Thymus (tissue), 11 donors: Measurements from ENCODE around the gene AMELY. TPM values are rescaled to one million over a fixed set of nuclear protein-coding genes. Genes with fewer than 3 reads are reported as not detected.
"Not testable (repeated sequence)": the region's sequence is repeated elsewhere in the genome, so short reads cannot be mapped to it uniquely, and the experiment has no call there.

ENCODE experiments used
- DNase-seq, 9 donors: peaks; one replicate each; pipeline ENCODE4 v3.0.0-alpha.2; 2013; ENCODE audit warnings: low spot score in 9 of 9, low read depth in 6 of 9, missing footprints in 1 of 9
- H3K27ac ChIP-seq, 2 donors: one replicate each; pipeline ENCODE4 v1.5.1; 2013; ENCODE audit warnings: control low read depth in 1 of 2, low read depth in 1 of 2, low read length in 1 of 2, mild to moderate bottlenecking in 1 of 2, moderate library complexity in 1 of 2
- H3K27me3 ChIP-seq, 2 donors: one replicate each; pipeline ENCODE4 v1.5.1; 2013; ENCODE audit warnings: low read length in 1 of 2; ENCODE audit not compliant: control insufficient read depth in 2 of 2, insufficient read depth in 1 of 2
- H3K36me3 ChIP-seq, 2 donors: one replicate each; pipeline ENCODE4 v1.5.1; 2013; ENCODE audit warnings: low read length in 1 of 2, mild to moderate bottlenecking in 1 of 2, moderate library complexity in 1 of 2; ENCODE audit not compliant: control insufficient read depth in 2 of 2, insufficient read depth in 2 of 2
- H3K4me1 ChIP-seq, 2 donors: one replicate each; pipeline ENCODE4 v1.5.1; 2013; ENCODE audit warnings: low read length in 2 of 2; ENCODE audit not compliant: control insufficient read depth in 2 of 2, insufficient read depth in 2 of 2
- H3K4me3 ChIP-seq, 2 donors: one replicate each; pipeline ENCODE4 v1.5.1; 2013; ENCODE audit warnings: low read length in 2 of 2, control low read depth in 1 of 2, mild to moderate bottlenecking in 1 of 2
- H3K9me3 ChIP-seq, 2 donors: one replicate each; pipeline ENCODE4 v1.5.1; 2013; ENCODE audit warnings: low read length in 1 of 2, mild to moderate bottlenecking in 1 of 2; ENCODE audit not compliant: control insufficient read depth in 2 of 2, insufficient read depth in 1 of 2
- WGBS: extraction: QIAGEN DNeasy Blood & Tissue Kit; methylation state at CpG from one replicate; pipeline ENCODE4 v1.1.7; 2013; 5-methylcytosine and 5-hydroxymethylcytosine counted together
- polyA plus RNA-seq: library from polyadenylated mRNA; stranded (reverse); fragments of 200-250 nt; gene quantifications from one replicate; pipeline ENCODE4 v1.2.3, GENCODE V29; 2013
- total RNA-seq: library from RNA; stranded (reverse); fragments of 120-200 nt; gene quantifications from one replicate; pipeline ENCODE4 v1.2.4, GENCODE V29; 2013
- donor health status: healthy.

The AMELY gene
- total and polyA plus RNA-seq, 2 donors: 0.68 TPM; not detected in 1

GRCh38 chrY:6913362-6913761 lies 1.8 kb upstream of the AMELY start:
- H3K4me3 ChIP-seq: no peak overlapping the region
- DNase-seq: no peak
- peaks cover 0 to 10% of the 10 kb centered on the region in 2 donors for H3K27me3 ChIP-seq
- H3K27ac ChIP-seq: no peak overlapping the region
- H3K4me1 ChIP-seq: no peaks in the 10 kb centered on the region
- H3K9me3 ChIP-seq: no peaks in the 10 kb centered on the region
- no peaks in the 10 kb centered on the region for H3K36me3 ChIP-seq

GRCh38 chrY:6910372-6911252 lies 940 bp downstream of the AMELY start, which contains the start of gene TBL1Y:
Gene TBL1Y, plus strand, starts transcription at chrY:6910697. Its CDS starts 114,388 bp downstream, at chrY:7025085.
- WGBS: 1% methylated on average over 91 of the region's 91 CpGs
- peaks cover 0 to 10% of the 10 kb centered on the region in 2 donors for H3K27me3 ChIP-seq
- no peak within 1 kb of the TSS for H3K4me3 ChIP-seq
- H3K9me3 ChIP-seq: no peaks in the 10 kb centered on the region
- no peaks in the 10 kb centered on the region for H3K4me1 ChIP-seq
- H3K36me3 ChIP-seq: no peaks in the 10 kb centered on the region
- H3K27ac ChIP-seq: no peak within 1 kb of the TSS
- no peak for DNase-seq

- Histone ChIP-seq H3K4me1 (no peaks in the 10 kb centered on the region), H3K36me3 (no peaks in the 10 kb centered on the region), H3K27ac (no peak overlapping the region), H3K9me3 (no peaks in the 10 kb centered on the region), H3K27me3 (peaks cover 0 to 10% of the 10 kb centered on the region in 2 donors), H3K4me3 (no peak overlapping the region)
- 5% methylated on average over 14 of the region's 14 CpGs for WGBS
- DNase-seq: no peak
Observed at GRCh38 chrY:6909856-6910255, 1.7 kb downstream of the AMELY start.

GRCh38 chrY:6909118-6909521 lies 2.4 kb downstream of the AMELY start:
- DNase-seq: no peak

GRCh38 chrY:6908021-6908420 lies 3.5 kb downstream of the AMELY start:
- not testable (repeated sequence) for H3K27ac ChIP-seq, H3K36me3 ChIP-seq, H3K9me3 ChIP-seq, H3K4me3 ChIP-seq, H3K4me1 ChIP-seq, DNase-seq
- peaks cover 0 to 10% of the 10 kb centered on the region in 2 donors for H3K27me3 ChIP-seq
- 79% methylated on average over 6 of the region's 6 CpGs for WGBS

More at GRCh38 chrY:6909118-6909521, 2.4 kb downstream of the AMELY start:
- H3K4me1 ChIP-seq: no peaks in the 10 kb centered on the region
- H3K27me3 ChIP-seq: peaks cover 0 to 10% of the 10 kb centered on the region in 2 donors
- no peak overlapping the region for H3K4me3 ChIP-seq
- H3K27ac ChIP-seq: no peak overlapping the region
- no peaks in the 10 kb centered on the region for H3K36me3 ChIP-seq
- 3% methylated on average over 14 of the region's 14 CpGs for WGBS
- H3K9me3 ChIP-seq: no peaks in the 10 kb centered on the region

- Histone ChIP-seq H3K9me3 (no peaks in the 10 kb centered on the region), H3K27me3 (peaks cover 0 to 10% of the 10 kb centered on the region in 2 donors)
- 89% methylated on average over 1 of the region's 1 CpG for WGBS
Observed at GRCh38 chrY:6907591-6907990, 4.0 kb downstream of the AMELY start.

GRCh38 chrY:6902116-6902515 lies 9.4 kb downstream of the AMELY start:
- H3K4me3 ChIP-seq, H3K9me3 ChIP-seq: not testable (repeated sequence)

More at GRCh38 chrY:6907591-6907990, 4.0 kb downstream of the AMELY start:
- Histone ChIP-seq H3K36me3 (no peaks in the 10 kb centered on the region), H3K4me1 (no peaks in the 10 kb centered on the region), H3K4me3 (no peak overlapping the region), H3K27ac (no peak overlapping the region)
- DNase-seq: no peak

GRCh38 chrY:6895236-6895635 lies 16.3 kb downstream of the AMELY start:
- Histone ChIP-seq H3K36me3 (no peaks in the 10 kb centered on the region), H3K4me3 (no peak overlapping the region), H3K4me1 (no peaks in the 10 kb centered on the region), H3K27me3 (no peaks in the 10 kb centered on the region), H3K27ac (no peak overlapping the region), H3K9me3 (no peaks in the 10 kb centered on the region)
- WGBS: 19% methylated on average over 1 of the region's 1 CpG
- no peak for DNase-seq

More at GRCh38 chrY:6902116-6902515, 9.4 kb downstream of the AMELY start:
- not testable (repeated sequence) for H3K27ac ChIP-seq, H3K4me1 ChIP-seq, H3K27me3 ChIP-seq, DNase-seq, H3K36me3 ChIP-seq

- Histone ChIP-seq H3K27ac (no peak overlapping the region), H3K36me3 (no peaks in the 10 kb centered on the region), H3K27me3 (no peaks in the 10 kb centered on the region), H3K4me3 (no peak overlapping the region), H3K4me1 (no peaks in the 10 kb centered on the region), H3K9me3 (no peaks in the 10 kb centered on the region)
- WGBS: 52% methylated on average over 3 of the region's 3 CpGs
- no peak for DNase-seq
Observed at GRCh38 chrY:6894496-6894895, 17.1 kb downstream of the AMELY start.
